ENCODE measurements around the gene ATP6V0D1.

The ATP6V0D1 gene

GRCh38 chr16:67442581-67443255 is 38.2 kb downstream of the ATP6V0D1 start:
- H3K4me3 ChIP-seq (ENCODE audit: low read length): no peak overlapping the region
- no peak for DNase-seq
- no peaks in the 10 kb centered on the region for H3F3A ChIP-seq (ENCODE audit: insufficient read depth, low read length)
- H3K9ac ChIP-seq (ENCODE audit: low read length): no peak overlapping the region
- no peaks in the 10 kb centered on the region for H3K27me3 ChIP-seq (replicated peaks; ENCODE audit: insufficient read depth, low read length)
- peaks cover 22% of the 10 kb centered on the region for H3K79me2 ChIP-seq (ENCODE audit: low read length)
- 0 out of 2 replicates have a peak, but pooled peaks cover 2% of the 10 kb centered on the region for H4K20me1 ChIP-seq (ENCODE audit: insufficient read depth, low read length)
- no peak overlapping the region for H2AFZ ChIP-seq (ENCODE audit: low read length)
- TF ChIP-seq CTCF (IDR thresholded peaks at IDR 0.05; ENCODE audit: low read length): no peak
- no peaks in the 10 kb centered on the region for H3K9me3 ChIP-seq (replicated peaks; ENCODE audit: insufficient read depth, low read length)
- no peaks in the 10 kb centered on the region for H3K36me3 ChIP-seq (replicated peaks; ENCODE audit: insufficient read depth, low read length)
- no peak overlapping the region for H3K27ac ChIP-seq (ENCODE audit: low read length)
- no peak overlapping the region for H3K4me2 ChIP-seq (ENCODE audit: low read depth, low read length)
- H3K4me1 ChIP-seq (ENCODE audit: low read length): no peaks in the 10 kb centered on the region
- H3K9me2 ChIP-seq (replicated peaks; ENCODE audit: insufficient read depth, low read length): no peaks in the 10 kb centered on the region

- TF ChIP-seq EZH2 (optimal IDR thresholded peaks at IDR 0.05; ENCODE audit: low read depth, low read length) (no peak), CTCF (IDR thresholded peaks at IDR 0.05; ENCODE audit: low read length) (no peak), EZH2phosphoT487 (IDR thresholded peaks at IDR 0.05; ENCODE audit: low read length) (no peak)
- Histone ChIP-seq H3K9me2 (replicated peaks; ENCODE audit: insufficient read depth, low read length) (no peaks in the 10 kb centered on the region), H4K20me1 (ENCODE audit: insufficient read depth, low read length) (0 out of 2 replicates have a peak, but pooled peaks cover 2% of the 10 kb centered on the region), H3K27me3 (replicated peaks; ENCODE audit: insufficient read depth, low read length) (no peaks in the 10 kb centered on the region), H3K9me3 (replicated peaks; ENCODE audit: insufficient read depth, low read length) (no peaks in the 10 kb centered on the region), H3K79me2 (ENCODE audit: low read length) (peaks cover 13% of the 10 kb centered on the region), H3K36me3 (replicated peaks; ENCODE audit: insufficient read depth, low read length) (no peaks in the 10 kb centered on the region), H3K4me3 (ENCODE audit: low read length) (no peak overlapping the region), H3K9ac (ENCODE audit: low read length) (no peak overlapping the region), H3F3A (ENCODE audit: insufficient read depth, low read length) (no peaks in the 10 kb centered on the region), H3K27ac (ENCODE audit: low read length) (no peak overlapping the region), H3K4me2 (ENCODE audit: low read depth, low read length) (no peak overlapping the region), H2AFZ (ENCODE audit: low read length) (no peak overlapping the region), H3K4me1 (ENCODE audit: low read length) (no peaks in the 10 kb centered on the region)
- no peak for DNase-seq
These were observed 39.0 kb downstream of the ATP6V0D1 start for GRCh38 chr16:67441907-67442306.

GRCh38 chr16:67441271-67441753 is 39.6 kb downstream of the ATP6V0D1 start:
- Histone ChIP-seq H3K4me2 (ENCODE audit: low read depth, low read length) (no peak overlapping the region), H3K27me3 (replicated peaks; ENCODE audit: insufficient read depth, low read length) (no peaks in the 10 kb centered on the region), H3K36me3 (replicated peaks; ENCODE audit: insufficient read depth, low read length) (no peaks in the 10 kb centered on the region), H3K4me1 (ENCODE audit: low read length) (no peaks in the 10 kb centered on the region), H3K79me2 (ENCODE audit: low read length) (peaks cover 8% of the 10 kb centered on the region; the same call in 1 of the 2 replicates), H3K27ac (ENCODE audit: low read length) (no peak overlapping the region), H2AFZ (ENCODE audit: low read length) (no peak overlapping the region), H3K9me3 (replicated peaks; ENCODE audit: insufficient read depth, low read length) (no peaks in the 10 kb centered on the region), H3K9me2 (replicated peaks; ENCODE audit: insufficient read depth, low read length) (no peaks in the 10 kb centered on the region), H3K4me3 (ENCODE audit: low read length) (no peak overlapping the region), H4K20me1 (ENCODE audit: insufficient read depth, low read length) (no peaks in the 10 kb centered on the region), H3F3A (ENCODE audit: insufficient read depth, low read length) (no peaks in the 10 kb centered on the region), H3K9ac (ENCODE audit: low read length) (no peak overlapping the region)
- TF ChIP-seq EZH2 (optimal IDR thresholded peaks at IDR 0.05; ENCODE audit: low read depth, low read length) (no peak), EZH2phosphoT487 (IDR thresholded peaks at IDR 0.05; ENCODE audit: low read length) (no peak), CTCF (IDR thresholded peaks at IDR 0.05; ENCODE audit: low read length) (no peak)
- no peak for DNase-seq
